Choroid plexus epithelial cell (primary cell): ENCODE data around the gene AXIN2.
A peak's percentile ranks its signal among the peaks of the same experiment; 100 is the strongest.
"Not testable (repeated sequence)": the region's sequence is repeated elsewhere in the genome, so short reads cannot be mapped to it uniquely, and the experiment has no call there.

Experiments used
- DNase-seq: peaks from one replicate; pipeline ENCODE4 v3.0.0-alpha.2; 2010; ENCODE audit warnings: low read depth
- H3K4me3 ChIP-seq: 2 replicates; pipeline ENCODE4 v1.5.1; 2011; ENCODE audit warnings: low read depth, mild to moderate bottlenecking, control low read depth, low read length, moderate library complexity
- TF ChIP-seq, protein P1 (sequence below): conservative IDR thresholded peaks from 2 replicates; pipeline ENCODE4 v1.5.1; 2011; ENCODE audit warnings: low read depth, mild to moderate bottlenecking, control low read depth, inconsistent platforms, low read length, moderate library complexity

AXIN2 gene

GRCh38 chr17:65495122-65496055 lies 66.1 kb downstream of the AXIN2 start:
- no peak overlapping the region for H3K4me3 ChIP-seq
- TF ChIP-seq, protein P1, sequence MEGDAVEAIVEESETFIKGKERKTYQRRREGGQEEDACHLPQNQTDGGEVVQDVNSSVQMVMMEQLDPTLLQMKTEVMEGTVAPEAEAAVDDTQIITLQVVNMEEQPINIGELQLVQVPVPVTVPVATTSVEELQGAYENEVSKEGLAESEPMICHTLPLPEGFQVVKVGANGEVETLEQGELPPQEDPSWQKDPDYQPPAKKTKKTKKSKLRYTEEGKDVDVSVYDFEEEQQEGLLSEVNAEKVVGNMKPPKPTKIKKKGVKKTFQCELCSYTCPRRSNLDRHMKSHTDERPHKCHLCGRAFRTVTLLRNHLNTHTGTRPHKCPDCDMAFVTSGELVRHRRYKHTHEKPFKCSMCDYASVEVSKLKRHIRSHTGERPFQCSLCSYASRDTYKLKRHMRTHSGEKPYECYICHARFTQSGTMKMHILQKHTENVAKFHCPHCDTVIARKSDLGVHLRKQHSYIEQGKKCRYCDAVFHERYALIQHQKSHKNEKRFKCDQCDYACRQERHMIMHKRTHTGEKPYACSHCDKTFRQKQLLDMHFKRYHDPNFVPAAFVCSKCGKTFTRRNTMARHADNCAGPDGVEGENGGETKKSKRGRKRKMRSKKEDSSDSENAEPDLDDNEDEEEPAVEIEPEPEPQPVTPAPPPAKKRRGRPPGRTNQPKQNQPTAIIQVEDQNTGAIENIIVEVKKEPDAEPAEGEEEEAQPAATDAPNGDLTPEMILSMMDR: peak; percentile 25
- peak; percentile 32 for DNase-seq

- H3K4me3 ChIP-seq: no peak overlapping the region
- DNase-seq: no peak
- TF ChIP-seq, protein P1: no peak
Observed at GRCh38 chr17:65489413-65490155, 71.9 kb downstream of the AXIN2 start.

GRCh38 chr17:65488665-65489064 lies 72.8 kb downstream of the AXIN2 start:
- TF ChIP-seq, protein P1: no peak

DNA sequence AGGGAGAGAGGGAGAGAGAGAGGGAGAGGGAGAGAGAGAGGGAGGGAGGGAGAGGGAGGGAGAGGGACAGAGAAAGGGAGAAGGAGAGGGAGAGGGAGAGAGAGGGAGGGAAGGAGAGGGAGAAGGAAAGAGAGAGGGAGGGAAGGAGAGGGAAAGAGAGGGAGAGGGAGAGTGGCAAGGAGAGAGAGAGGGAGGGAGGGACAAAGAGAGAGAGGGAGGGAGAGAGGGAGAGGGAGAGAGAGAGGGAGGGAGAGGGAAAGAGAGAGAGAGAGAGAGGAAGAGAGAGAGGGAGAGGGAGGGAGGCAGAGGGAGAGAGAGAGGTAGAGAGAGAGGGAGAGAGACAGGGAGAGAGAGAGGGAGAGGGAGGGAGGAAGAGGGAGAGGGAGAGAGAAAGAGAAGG lies 73.5 kb downstream of the AXIN2 start:
- no peak overlapping the region for H3K4me3 ChIP-seq
- TF ChIP-seq, protein P1: no peak
- DNase-seq: no peak

More at GRCh38 chr17:65488665-65489064, 72.8 kb downstream of the AXIN2 start:
- no peak for DNase-seq
- no peak overlapping the region for H3K4me3 ChIP-seq

GRCh38 chr17:65487161-65487560 lies 74.3 kb downstream of the AXIN2 start:
- H3K4me3 ChIP-seq: no peak overlapping the region
- no peak for DNase-seq

GRCh38 chr17:65485388-65486299 lies 75.8 kb downstream of the AXIN2 start:
- TF ChIP-seq, protein P1: no peak
- no peak for DNase-seq
- H3K4me3 ChIP-seq: no peak overlapping the region

More at GRCh38 chr17:65487161-65487560, 74.3 kb downstream of the AXIN2 start:
- TF ChIP-seq, protein P1: no peak

GRCh38 chr17:65484405-65484804 lies 77.0 kb downstream of the AXIN2 start:
- not testable (repeated sequence) for H3K4me3 ChIP-seq, DNase-seq
